ENCODE measurements around the gene THADA.

The THADA gene

GRCh38 chr2:43228321-43228751, 367.5 kb downstream of the THADA start:
- DNase-seq, result no peak

GRCh38 chr2:43227830-43228281, 368.0 kb downstream of the THADA start:
- DNase-seq, result no peak

GRCh38 chr2:43226955-43227829, 368.6 kb downstream of the THADA start:
- DNase-seq, result peak; percentile 89

GRCh38 chr2:43226558-43226954, 369.3 kb downstream of the THADA start, which contains the start of gene ZFP36L2:
Gene ZFP36L2, minus strand, starts transcription at chr2:43226606. Its CDS starts 291 bp downstream, at chr2:43226315.
- DNase-seq, result peak; percentile 97

- no peak for DNase-seq
These were observed 369.9 kb downstream of the THADA start for GRCh38 chr2:43225788-43226557.

GRCh38 chr2:43225093-43225787, 370.6 kb downstream of the THADA start:
- DNase-seq, result peak; percentile 86

GRCh38 chr2:43224571-43225092, 371.2 kb downstream of the THADA start:
- DNase-seq, result no peak

- peak; percentile 86 for DNase-seq
These were observed 371.7 kb downstream of the THADA start for GRCh38 chr2:43224131-43224570.

- DNase-seq, result no peak
These were observed 372.3 kb downstream of the THADA start for GRCh38 chr2:43223521-43224001.

- DNase-seq, result no peak
These were observed 373.1 kb downstream of the THADA start for GRCh38 chr2:43222475-43223309.

GRCh38 chr2:43221763-43222474, 373.9 kb downstream of the THADA start:
- peak; percentile 97 for DNase-seq

GRCh38 chr2:43221124-43221762, 374.6 kb downstream of the THADA start:
- DNase-seq, result peak; percentile 90

- no peak for DNase-seq
These were observed 375.1 kb downstream of the THADA start for GRCh38 chr2:43220760-43221123.

GRCh38 chr2:43220229-43220751, 375.5 kb downstream of the THADA start:
- DNase-seq, result no peak

- DNase-seq, result peak; percentile 87
These were observed 376.2 kb downstream of the THADA start for GRCh38 chr2:43219383-43220228.

GRCh38 chr2:43218702-43219382, 377.0 kb downstream of the THADA start:
- peak; percentile 69 for DNase-seq

GRCh38 chr2:43218155-43218701, 377.6 kb downstream of the THADA start:
- DNase-seq, result no peak
